ENCODE measurements around the gene COBL.

DNA sequence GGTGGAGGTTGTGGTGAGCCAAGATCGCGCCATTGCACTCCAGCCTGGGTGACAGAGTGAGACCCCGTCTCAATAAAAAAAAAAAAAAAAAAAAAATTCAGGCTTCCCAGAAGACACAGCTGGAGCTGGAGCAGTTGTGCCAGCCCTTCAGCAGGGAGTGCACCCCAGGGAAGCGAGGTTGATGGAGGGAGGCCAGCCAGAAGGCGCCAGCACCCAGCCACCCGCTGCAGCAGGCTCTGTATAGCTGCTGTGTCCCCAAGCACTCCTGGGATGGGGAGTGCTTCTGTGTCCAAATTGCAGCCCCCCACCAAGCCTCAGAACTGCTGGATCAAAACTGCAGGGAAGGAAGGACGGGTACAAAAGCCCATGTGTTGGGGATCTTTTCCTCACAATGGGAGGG, 47.8 kb downstream of the COBL start:
- no peak for TF ChIP-seq TAF1 (IDR thresholded peaks at IDR 0.05; ENCODE audit: low read depth, low read length)
- no peak for TF ChIP-seq POLR2A (IDR thresholded peaks at IDR 0.05; ENCODE audit: low read depth, low read length)
